Measurements from ENCODE around the gene CDCA4. TPM values are rescaled to one million over a fixed set of nuclear protein-coding genes. Genes with fewer than 3 reads are reported as not detected.

Gene CDCA4
- total RNA-seq, 1 donor from 2014 or later: 64.6 TPM

DNA sequence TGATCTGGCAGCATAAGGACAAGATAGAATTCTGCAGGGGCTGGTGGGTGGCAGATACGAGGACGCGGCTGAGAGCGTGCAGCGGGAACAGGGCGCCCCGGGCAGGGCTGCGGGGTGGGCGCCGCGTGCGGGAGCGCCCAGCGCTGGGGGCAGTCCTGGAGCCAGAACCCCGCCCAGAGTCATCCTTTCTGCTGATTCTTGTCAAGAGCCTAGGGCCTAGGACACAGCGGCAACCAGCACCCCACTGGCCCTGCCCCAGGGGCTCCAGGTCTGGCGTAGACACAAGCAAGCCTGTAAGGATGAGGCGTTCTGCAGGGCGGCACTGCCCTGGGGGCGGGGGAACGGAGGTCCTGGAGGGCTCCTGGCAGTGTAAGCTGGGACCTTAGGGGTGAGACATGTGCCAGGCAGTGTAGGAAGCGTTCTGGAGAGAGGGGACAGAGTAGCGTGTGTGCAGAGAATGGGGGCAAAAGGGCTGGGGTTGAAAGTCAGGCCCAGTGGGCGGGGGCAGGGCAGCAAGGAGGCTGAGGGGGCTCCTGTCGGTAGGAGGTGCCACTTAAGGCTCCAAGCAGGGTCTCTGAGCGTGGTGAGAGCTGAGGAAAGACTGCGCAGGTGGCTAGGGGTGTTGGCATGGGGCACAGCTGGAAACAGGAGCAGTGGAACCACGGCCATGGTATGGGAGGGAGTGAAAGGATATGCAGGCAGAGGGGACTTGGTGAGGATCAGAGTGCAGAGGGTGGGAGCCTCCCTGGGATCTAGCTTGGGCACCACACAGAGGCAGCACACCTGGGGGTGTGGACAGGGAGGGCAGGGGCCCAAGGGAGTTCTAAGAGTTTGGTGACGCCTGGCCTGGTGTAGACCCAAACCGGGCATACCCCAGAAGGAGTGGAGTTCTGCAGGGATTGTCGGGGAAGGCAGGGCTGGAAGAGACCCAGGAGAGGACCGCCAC, 41.9 kb downstream of the CDCA4 start:
- no peak for DNase-seq
- H3K9me3 Mint-ChIP-seq: no peaks in the 10 kb centered on the region
- peak overlapping the region; percentile 50 for H3K4me3 Mint-ChIP-seq
- peaks cover 9% of the 10 kb centered on the region for H3K4me1 Mint-ChIP-seq
- intact Hi-C loops (cut with micrococcal nuclease): loop anchor here (1.0 kb wide), 1 partner anchor 42 kb away; the partner anchor contains the start of gene CDCA4
- H3K27me3 Mint-ChIP-seq: peaks cover 24% of the 10 kb centered on the region
- H3K27ac Mint-ChIP-seq: no peak overlapping the region
- no peaks in the 10 kb centered on the region for H3K36me3 Mint-ChIP-seq (ENCODE audit: low read depth)

DNA sequence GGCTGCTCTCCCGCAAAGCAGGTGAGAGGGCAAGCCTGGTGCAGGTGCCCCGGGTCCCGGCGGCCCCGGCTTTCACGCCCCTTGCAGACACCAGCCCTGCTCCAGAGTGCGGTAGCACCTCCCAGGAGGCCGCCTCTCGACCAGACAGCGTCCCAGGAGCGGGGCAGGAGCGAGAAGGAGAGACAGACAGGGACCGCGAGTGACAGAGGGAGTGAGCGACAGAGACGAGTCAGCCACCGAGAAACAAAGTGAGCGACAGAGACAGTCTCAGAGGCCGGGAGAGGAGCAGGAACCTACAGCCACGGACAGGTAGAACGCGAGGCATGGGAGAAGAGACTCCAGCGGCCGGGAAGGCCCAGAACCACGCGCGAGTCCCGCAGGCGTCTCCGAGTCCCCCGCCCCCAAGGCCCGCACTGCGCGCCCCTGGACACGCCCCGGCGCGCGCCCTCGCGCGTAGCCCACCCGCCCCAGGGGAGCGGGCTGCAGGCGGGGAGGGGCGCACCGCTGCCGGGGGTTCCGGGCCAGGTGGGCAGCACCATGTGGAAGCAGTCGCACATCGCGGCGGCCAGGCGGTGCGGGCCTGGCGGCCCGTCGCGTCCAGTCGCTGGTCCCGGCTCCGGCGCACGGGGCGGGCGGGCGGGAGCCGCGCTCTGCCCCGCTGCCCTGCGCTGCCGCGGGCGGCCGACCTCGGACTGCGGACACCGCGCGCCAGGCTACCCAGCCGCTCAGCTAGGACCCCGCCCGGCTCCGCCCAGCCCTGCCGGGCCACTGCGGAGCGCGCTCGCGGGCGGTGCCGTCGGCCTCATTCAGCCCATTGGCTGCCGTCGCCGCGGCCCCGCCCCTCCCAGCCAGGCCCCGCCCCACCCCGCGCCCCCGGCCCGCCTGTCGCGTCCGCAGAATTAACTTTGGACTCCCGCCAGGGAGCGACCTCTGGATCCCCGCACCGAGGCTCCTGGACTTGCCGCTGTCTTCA, 42.9 kb downstream of the CDCA4 start, which contains the start of gene AHNAK2:
Gene AHNAK2, minus strand, starts transcription at position 694 of the 973 bp plus-strand sequence. Its CDS starts 137 bp downstream, at position 557.
- Mint-ChIP-seq H3K4me3 (peak within 1 kb of the TSS; percentile 82), H3K27me3 (peaks cover 24% of the 10 kb centered on the region), H3K27ac (no peak within 1 kb of the TSS), H3K4me1 (peaks cover 9% of the 10 kb centered on the region), H3K9me3 (no peaks in the 10 kb centered on the region), H3K36me3 (ENCODE audit: low read depth) (no peaks in the 10 kb centered on the region)
- DNase-seq: peak; percentile 91
- intact Hi-C loops (cut with micrococcal nuclease): loop anchor here (1.0 kb wide), 1 partner anchor 43 kb away; the partner anchor contains the start of gene CDCA4

DNA sequence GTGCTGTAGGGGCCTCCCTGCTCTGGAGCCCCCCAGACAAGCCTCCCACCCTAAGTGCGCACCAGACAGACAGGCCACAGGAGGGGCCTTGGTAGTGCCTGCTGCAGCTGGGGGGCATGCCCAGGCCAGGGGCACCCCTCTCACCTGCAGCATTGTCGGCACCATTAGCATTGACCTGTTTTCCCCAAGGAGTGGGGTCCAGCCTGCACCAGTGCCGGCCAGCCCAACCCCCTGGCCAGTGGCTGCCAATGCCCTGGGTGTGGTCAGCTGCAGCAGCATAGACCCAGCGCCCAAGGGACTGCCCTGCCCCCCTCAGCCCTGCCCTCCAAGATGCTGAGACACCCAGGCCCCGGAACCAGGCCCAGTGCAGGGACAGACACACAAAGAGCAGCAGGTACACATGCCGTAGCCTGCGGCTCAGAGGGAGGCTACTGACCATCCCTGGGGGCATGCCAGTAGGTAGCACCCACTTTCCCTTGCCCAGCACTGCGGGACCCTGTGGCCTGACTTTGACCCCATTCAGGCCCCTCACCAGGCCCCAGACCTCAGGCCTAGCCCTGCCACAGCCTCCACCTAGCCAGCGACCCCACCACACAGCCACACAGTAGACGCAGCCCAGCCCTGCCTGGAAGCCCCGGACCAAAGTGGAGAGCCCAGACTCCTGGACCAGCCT, 43.7 kb downstream of the CDCA4 start:
- DNase-seq: no peak
- Mint-ChIP-seq H3K4me1 (peaks cover 9% of the 10 kb centered on the region), H3K4me3 (peak overlapping the region; percentile 82), H3K27me3 (peaks cover 24% of the 10 kb centered on the region), H3K27ac (no peak overlapping the region), H3K36me3 (ENCODE audit: low read depth) (no peaks in the 10 kb centered on the region), H3K9me3 (no peaks in the 10 kb centered on the region)
- intact Hi-C loops (cut with micrococcal nuclease): no loop called here

DNA sequence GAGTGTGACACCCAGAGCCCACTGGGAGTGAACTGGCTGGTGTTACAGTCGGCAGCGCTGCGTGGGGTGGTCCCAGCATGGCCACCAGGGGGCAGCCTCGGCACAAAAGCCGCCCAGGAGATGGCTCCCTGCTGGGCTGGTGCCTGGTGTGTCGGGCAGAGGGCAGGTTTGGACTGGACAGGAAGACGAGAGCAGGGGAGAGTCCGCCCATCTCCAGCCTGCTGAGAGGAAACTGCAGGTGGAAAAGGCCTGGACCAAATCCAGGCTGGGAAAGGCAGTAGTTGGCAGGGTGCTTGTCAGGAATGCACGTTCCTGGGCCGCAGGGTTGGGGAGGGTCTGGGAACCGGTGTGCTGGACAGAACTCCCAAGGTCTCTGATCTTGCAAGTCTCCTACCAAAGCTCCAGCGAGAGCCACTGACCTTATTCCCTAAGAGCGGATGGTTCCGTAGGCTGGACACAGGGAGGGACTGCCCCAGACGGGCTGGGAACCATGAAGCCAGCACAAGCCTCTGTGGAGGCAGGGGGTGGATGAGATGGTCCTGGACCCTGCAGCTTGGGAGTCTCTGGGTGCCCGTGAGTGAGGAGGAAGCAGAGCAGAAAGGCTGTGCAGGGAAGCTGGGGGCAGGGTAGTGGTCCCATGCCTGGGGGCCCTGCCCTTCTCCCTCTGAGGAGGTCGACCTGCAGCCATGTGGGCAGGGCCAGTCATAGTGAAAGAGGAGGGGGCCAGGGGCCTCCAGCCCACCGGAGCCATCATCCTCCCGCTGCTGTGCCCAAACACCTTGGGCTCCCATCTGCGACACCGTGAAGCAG, 44.5 kb downstream of the CDCA4 start:
- DNase-seq: peak; percentile 96
- Mint-ChIP-seq H3K9me3 (no peaks in the 10 kb centered on the region), H3K4me1 (peaks cover 9% of the 10 kb centered on the region), H3K4me3 (peak overlapping the region; percentile 31), H3K27me3 (peaks cover 24% of the 10 kb centered on the region), H3K27ac (no peak overlapping the region), H3K36me3 (ENCODE audit: low read depth) (no peaks in the 10 kb centered on the region)
- intact Hi-C loops (cut with micrococcal nuclease): loop anchor here (1.0 kb wide), 1 partner anchor 69 kb away; no protein-coding TSS in a partner anchor

DNA sequence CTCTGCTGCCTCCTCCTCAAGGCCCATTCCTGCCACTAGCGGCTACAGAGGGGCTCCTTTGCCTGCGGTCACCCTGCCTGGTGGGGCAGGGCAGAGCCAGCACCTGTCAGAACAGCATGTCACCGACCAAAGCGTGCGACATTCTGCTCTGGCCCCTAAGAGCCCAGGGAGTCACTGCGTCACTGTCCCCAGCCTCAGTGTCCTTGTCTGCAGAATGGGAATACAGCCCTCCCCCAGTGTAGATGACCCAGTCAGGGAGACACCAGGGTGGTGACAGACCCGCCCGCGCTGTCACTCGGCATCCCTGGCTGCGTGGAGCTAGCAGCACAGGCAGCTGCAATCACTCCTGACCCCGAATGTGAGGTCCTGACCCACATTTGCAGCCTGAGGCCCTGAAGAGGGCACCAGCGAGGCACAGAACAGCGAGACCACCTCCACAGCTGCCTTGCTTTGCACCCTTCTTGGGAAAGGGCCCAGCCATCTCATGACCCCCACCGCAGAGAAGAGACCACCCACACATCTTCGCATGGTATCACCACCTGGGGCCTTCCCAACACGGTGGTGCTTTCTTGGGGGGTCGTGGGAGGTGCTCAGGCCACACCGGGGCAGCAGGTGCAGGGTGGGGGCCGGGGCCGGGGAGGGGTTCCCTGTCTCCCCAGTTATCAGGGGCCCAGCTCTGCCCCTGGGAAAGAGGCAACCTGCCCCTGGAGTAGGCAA, 45.2 kb downstream of the CDCA4 start:
- intact Hi-C loops (cut with micrococcal nuclease): loop anchor here (1.0 kb wide), 1 partner anchor 70 kb away; no protein-coding TSS in a partner anchor
- no peaks in the 10 kb centered on the region for H3K36me3 Mint-ChIP-seq (ENCODE audit: low read depth)
- peaks cover 24% of the 10 kb centered on the region for H3K27me3 Mint-ChIP-seq
- peak; percentile 72 for DNase-seq
- H3K4me3 Mint-ChIP-seq: no peak overlapping the region
- H3K9me3 Mint-ChIP-seq: no peaks in the 10 kb centered on the region
- H3K4me1 Mint-ChIP-seq: peaks cover 9% of the 10 kb centered on the region
- H3K27ac Mint-ChIP-seq: no peak overlapping the region

DNA sequence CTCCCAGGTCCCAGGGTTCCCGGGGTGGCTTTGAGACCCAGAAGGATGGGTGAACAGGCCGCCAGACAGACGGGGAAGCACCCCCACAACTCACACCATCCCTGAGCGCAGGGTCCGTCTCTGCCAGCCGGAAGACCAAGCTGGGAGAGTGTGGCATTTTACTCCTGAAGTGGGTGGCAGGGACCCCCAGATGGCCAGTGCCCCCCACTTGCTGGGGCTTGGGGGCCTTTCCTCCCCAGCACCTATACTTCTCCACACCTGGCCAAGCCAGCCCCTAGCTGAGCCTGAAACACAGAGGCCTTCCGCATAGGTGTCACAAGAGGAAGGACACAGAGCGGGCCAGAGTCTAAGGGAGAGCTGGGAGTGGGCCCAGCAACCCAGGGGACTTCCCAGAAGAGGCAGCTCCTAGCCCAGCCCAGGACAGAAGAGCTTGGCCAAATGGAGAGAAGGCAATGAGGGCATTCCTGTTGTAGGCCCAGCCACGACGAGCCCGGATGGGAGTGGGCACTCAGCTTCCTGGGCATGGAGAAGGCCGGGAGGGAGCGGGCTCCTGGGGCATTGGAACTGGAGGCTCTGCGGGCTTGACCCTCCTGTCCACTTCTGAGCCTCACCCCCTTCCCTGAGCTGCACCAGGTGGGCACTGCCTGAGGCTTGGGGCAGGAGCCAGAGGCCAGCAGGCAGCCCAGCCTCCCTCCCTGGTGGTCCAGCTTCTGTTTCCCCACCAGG, 46.1 kb downstream of the CDCA4 start:
- Mint-ChIP-seq H3K27ac (no peak overlapping the region), H3K4me3 (no peak overlapping the region), H3K27me3 (peaks cover 23% of the 10 kb centered on the region), H3K9me3 (no peaks in the 10 kb centered on the region), H3K36me3 (ENCODE audit: low read depth) (no peaks in the 10 kb centered on the region), H3K4me1 (peaks cover 9% of the 10 kb centered on the region)
- no peak for DNase-seq
- intact Hi-C loops (cut with micrococcal nuclease): no loop called here

DNA sequence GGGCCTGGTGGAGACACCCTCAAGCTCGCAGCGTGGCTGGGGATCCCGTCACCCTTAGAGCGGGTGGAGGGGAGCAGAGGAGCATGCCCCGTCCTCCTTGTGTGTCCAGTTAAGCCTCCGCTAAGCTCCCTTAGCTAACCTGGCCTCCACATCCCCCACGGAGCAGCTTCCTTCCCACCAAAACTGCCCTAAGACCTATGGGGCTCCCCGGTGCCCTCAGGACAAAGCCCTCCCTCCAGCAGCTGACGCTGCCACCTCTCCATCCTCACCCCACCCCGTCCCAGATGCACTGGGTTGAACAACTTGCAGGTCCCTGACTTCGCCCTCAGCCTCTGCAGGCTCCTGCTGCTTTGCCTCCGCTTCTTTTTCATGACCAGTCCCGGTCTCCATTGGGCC, 46.7 kb downstream of the CDCA4 start:
- Mint-ChIP-seq H3K4me3 (no peak overlapping the region), H3K4me1 (peaks cover 9% of the 10 kb centered on the region), H3K9me3 (no peaks in the 10 kb centered on the region), H3K27ac (no peak overlapping the region), H3K27me3 (peaks cover 18% of the 10 kb centered on the region), H3K36me3 (ENCODE audit: low read depth) (no peaks in the 10 kb centered on the region)
- no peak for DNase-seq
- intact Hi-C loops (cut with micrococcal nuclease): no loop called here

DNA sequence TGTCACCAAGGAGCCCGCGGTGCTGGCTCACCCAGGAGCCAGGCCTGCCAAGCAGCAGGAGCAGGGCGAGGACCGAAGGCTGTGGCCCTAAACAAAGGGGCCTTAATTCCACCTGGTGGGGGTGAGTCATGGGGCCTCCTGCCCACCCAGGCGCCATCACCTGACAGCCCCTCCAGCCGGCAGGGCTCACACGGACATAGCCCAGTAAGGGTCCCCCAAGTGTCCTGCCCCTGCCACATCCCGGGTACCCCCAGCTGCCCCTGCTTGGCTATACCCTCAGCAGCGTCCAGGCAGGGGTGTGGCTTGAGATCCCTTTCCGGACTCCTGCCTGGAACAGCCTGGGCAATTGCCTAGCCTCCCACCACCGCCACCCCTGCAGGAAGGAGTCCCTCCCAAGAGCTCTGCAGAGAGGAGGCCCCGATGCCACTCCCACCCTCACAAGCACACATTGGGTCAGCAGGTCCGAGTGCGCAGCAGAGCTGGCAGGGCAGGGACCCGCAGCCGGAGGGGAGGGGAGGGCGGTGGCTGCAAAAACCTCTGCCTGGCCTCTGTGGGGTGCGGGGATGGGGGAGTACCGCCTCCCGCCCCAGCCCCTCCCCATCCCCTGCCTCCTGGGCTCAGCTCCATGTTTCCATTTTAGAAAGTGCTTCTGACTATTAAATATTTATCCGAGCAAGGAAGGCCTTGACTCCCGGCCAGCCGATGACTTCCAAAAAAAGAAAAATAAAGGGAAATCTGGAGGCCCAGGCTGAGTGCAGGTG, 47.3 kb downstream of the CDCA4 start:
- peaks cover 16% of the 10 kb centered on the region for H3K27me3 Mint-ChIP-seq

DNA sequence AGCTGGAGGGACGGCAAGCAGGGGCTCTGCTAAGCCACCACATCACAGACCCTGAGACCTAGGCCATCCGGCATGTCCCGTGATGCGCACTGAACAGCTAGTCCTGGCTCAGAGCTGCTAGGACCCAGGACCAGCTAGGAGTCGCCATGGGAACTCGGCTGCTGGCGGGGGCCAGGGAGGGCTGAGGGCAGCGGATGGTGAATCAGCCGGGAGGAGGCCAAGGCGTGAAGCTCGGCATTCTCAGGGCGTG, 47.8 kb downstream of the CDCA4 start:
- intact Hi-C loops (cut with micrococcal nuclease): no loop called here
- no peak overlapping the region for H3K27ac Mint-ChIP-seq
- DNase-seq: no peak
- H3K4me3 Mint-ChIP-seq: no peak overlapping the region
- H3K4me1 Mint-ChIP-seq: peaks cover 7% of the 10 kb centered on the region
- no peaks in the 10 kb centered on the region for H3K9me3 Mint-ChIP-seq
- peaks cover 14% of the 10 kb centered on the region for H3K27me3 Mint-ChIP-seq
- no peaks in the 10 kb centered on the region for H3K36me3 Mint-ChIP-seq (ENCODE audit: low read depth)

More for the DNA sequence above, 47.3 kb downstream of the CDCA4 start:
- no peaks in the 10 kb centered on the region for H3K9me3 Mint-ChIP-seq
- H3K4me3 Mint-ChIP-seq: no peak overlapping the region
- H3K36me3 Mint-ChIP-seq (ENCODE audit: low read depth): no peaks in the 10 kb centered on the region
- H3K4me1 Mint-ChIP-seq: peaks cover 7% of the 10 kb centered on the region
- intact Hi-C loops (cut with micrococcal nuclease): no loop called here
- no peak for DNase-seq
- H3K27ac Mint-ChIP-seq: no peak overlapping the region

DNA sequence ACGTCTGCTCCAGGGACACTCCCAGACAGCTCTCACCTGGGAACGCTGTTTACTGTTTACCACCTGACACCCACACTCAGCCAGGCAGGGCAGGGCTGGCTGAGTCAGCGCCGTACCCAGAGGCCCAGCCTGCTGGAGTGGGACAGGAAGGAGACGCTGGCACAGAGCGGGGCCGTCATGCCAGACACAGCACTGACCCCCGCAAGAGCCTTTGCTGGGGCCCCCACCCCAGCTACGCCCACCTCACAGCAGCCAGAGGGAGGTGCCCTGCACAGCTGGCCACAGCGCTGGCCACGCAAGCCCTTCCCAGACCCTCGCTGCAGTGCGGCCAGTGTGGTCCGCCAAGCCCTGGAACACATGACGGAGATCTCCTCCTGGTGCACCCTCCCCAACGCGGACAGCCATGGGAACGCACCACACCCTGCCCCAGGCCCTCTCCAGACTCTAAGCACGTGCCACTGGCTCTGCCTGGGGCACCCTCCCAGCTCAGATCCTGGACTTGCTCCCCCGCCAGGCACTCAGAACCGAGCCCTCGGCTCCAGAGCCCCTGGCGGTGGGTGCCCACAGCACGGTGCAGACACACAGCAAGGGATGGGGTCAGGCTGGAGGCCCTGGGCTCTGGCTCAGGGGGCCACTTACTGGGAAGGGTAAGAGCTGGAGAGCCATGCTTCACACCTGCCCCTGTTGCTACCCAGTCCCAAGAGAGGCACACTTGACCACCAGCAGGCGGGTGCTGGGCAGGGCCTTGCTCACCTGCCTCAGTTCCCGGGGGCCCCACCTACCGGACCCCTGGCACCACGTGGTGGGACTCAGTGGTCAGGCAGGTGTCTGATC, 48.4 kb downstream of the CDCA4 start:
- Mint-ChIP-seq H3K36me3 (ENCODE audit: low read depth) (no peaks in the 10 kb centered on the region), H3K9me3 (no peaks in the 10 kb centered on the region), H3K4me1 (peaks cover 4% of the 10 kb centered on the region), H3K27ac (no peak overlapping the region), H3K4me3 (no peak overlapping the region), H3K27me3 (peaks cover 11% of the 10 kb centered on the region)
- intact Hi-C loops (cut with micrococcal nuclease): no loop called here
- DNase-seq: no peak
